CD14-positive monocyte (primary cell): ENCODE results near the gene PAK4. TPM values are rescaled to one million over a fixed set of nuclear protein-coding genes. Genes with fewer than 3 reads are reported as not detected.

Experiments used
- DNase-seq, 3 donors: peaks; one replicate each; pipeline ENCODE4 v3.0.0-alpha.2; 2011 to 2022
- H2AFZ ChIP-seq: 2 replicates; pipeline ENCODE4 v1.6.0; 2012; ENCODE audit warnings: mild to moderate bottlenecking, low read depth, low read length, inconsistent platforms; ENCODE audit not compliant: insufficient read depth, poor library complexity, severe bottlenecking
- H3K27ac ChIP-seq, 2 donors: 1 replicate in 1 of 2; 2 replicates in 1 of 2; pipeline ENCODE4 v1.5.1; 2012 to 2013; ENCODE audit warnings: low read length in 2 of 2, control low read depth in 1 of 2, inconsistent platforms in 1 of 2, low read depth in 1 of 2, mild to moderate bottlenecking in 1 of 2
- H3K27me3 ChIP-seq, 2 donors: one replicate each; pipeline versions ENCODE4 v1.6.0 to v1.6.1; 2011 to 2013; ENCODE audit warnings: low read length in 2 of 2; ENCODE audit not compliant: control insufficient read depth in 2 of 2, insufficient read depth in 2 of 2
- H3K36me3 ChIP-seq, 2 donors: replicated peaks in 1 of 2; 1 replicate in 1 of 2; 2 replicates in 1 of 2; pipeline versions ENCODE4 v1.5.1 to v1.6.1; 2012 to 2013; ENCODE audit warnings: low read length in 2 of 2, control low read depth in 1 of 2, inconsistent platforms in 1 of 2, mild to moderate bottlenecking in 1 of 2; ENCODE audit not compliant: insufficient read depth in 2 of 2, control insufficient read depth in 1 of 2
- H3K4me1 ChIP-seq, 2 donors: 1 replicate in 1 of 2; 2 replicates in 1 of 2; pipeline versions ENCODE4 v1.5.1 to v1.6.1; 2012 to 2013; ENCODE audit warnings: low read length in 2 of 2, control low read depth in 1 of 2, inconsistent platforms in 1 of 2, mild to moderate bottlenecking in 1 of 2, moderate library complexity in 1 of 2; ENCODE audit not compliant: insufficient read depth in 2 of 2, control insufficient read depth in 1 of 2
- H3K4me2 ChIP-seq: replicated peaks from 2 replicates; pipeline ENCODE3; 2012; ENCODE audit warnings: low read length, moderate library complexity, mild to moderate bottlenecking; ENCODE audit not compliant: poor library complexity, severe bottlenecking; ENCODE audit errors: extremely low read depth
- H3K4me3 ChIP-seq, 3 experiments: fragments of 200-600 bp in 1 of 3; sonication (generic) in 1 of 3; replicated peaks in 1 of 3; 1 replicate in 2 of 3; 2 replicates in 1 of 3; pipeline ENCODE4 v1.5.1; 2011 to 2013; ENCODE audit warnings: low read length in 3 of 3, mild to moderate bottlenecking in 3 of 3, control low read depth in 2 of 3, low read depth in 2 of 3, inconsistent platforms in 1 of 3, moderate library complexity in 1 of 3
- H3K79me2 ChIP-seq: 2 replicates; pipeline ENCODE4 v1.6.0; 2012; ENCODE audit warnings: mild to moderate bottlenecking, control low read depth, inconsistent platforms, low read length, moderate library complexity; ENCODE audit not compliant: insufficient read depth
- H3K9ac ChIP-seq: 2 replicates; pipeline ENCODE4 v1.6.0; 2017; ENCODE audit warnings: low read length, mild to moderate bottlenecking; ENCODE audit not compliant: insufficient read depth, poor library complexity, severe bottlenecking
- H3K9me3 ChIP-seq, 2 donors: replicated peaks in 1 of 2; 1 replicate in 1 of 2; 2 replicates in 1 of 2; pipeline versions ENCODE4 v1.5.1 to v1.6.1; 2012 to 2013; ENCODE audit warnings: low read length in 2 of 2, control low read depth in 1 of 2; ENCODE audit not compliant: control insufficient read depth in 1 of 2, insufficient read depth in 1 of 2
- H4K20me1 ChIP-seq: 2 replicates; pipeline ENCODE4 v1.6.0; 2012; ENCODE audit warnings: mild to moderate bottlenecking, low read length, control low read depth, moderate library complexity; ENCODE audit not compliant: insufficient read depth
- H3K27ac Mint-ChIP-seq, 7 donors: one replicate each; pipeline ENCODE4 v1.8.0; 2020; ENCODE audit warnings: mild to moderate bottlenecking in 7 of 7, mixed read lengths in 7 of 7, moderate library complexity in 6 of 7, inconsistent platforms in 2 of 7
- H3K27me3 Mint-ChIP-seq, 3 donors: one replicate each; pipeline ENCODE4 v1.8.0; 2021 to 2022; ENCODE audit warnings: low read depth in 3 of 3, mild to moderate bottlenecking in 3 of 3, mixed read lengths in 3 of 3, moderate library complexity in 3 of 3, inconsistent platforms in 1 of 3
- H3K36me3 Mint-ChIP-seq, 2 donors: one replicate each; pipeline ENCODE4 v1.8.0; 2020; ENCODE audit warnings: mixed read lengths in 2 of 2, inconsistent platforms in 1 of 2, mild to moderate bottlenecking in 1 of 2
- H3K4me1 Mint-ChIP-seq: one replicate; pipeline ENCODE4 v1.8.0; 2020; ENCODE audit warnings: mild to moderate bottlenecking, mixed read lengths
- H3K4me3 Mint-ChIP-seq, 2 donors: one replicate each; pipeline ENCODE4 v1.8.0; 2020; ENCODE audit warnings: mild to moderate bottlenecking in 2 of 2, mixed read lengths in 2 of 2, moderate library complexity in 1 of 2
- H3K9me3 Mint-ChIP-seq, 7 donors: one replicate each; pipeline ENCODE4 v1.8.0; 2020 to 2022; ENCODE audit warnings: mixed read lengths in 7 of 7, mild to moderate bottlenecking in 6 of 7, moderate library complexity in 6 of 7, inconsistent platforms in 2 of 7
- WGBS: methylation state at CpG from one replicate; pipeline ENCODE4 v1.1.5; 2013; ENCODE audit warnings: missing lambda C conversion rate; ENCODE audit not compliant: insufficient coverage; 5-methylcytosine and 5-hydroxymethylcytosine counted together
- intact Hi-C, 2 donors: fragments of 100-400 bp; cut with micrococcal nuclease; formaldehyde crosslinking; loops; one replicate each; pipeline versions ENCODE4 v1.15.0 to v1.15.1; 2023
- polyA plus RNA-seq, 3 donors: library from polyadenylated mRNA; depleted of rRNA in 1 of 3; unstranded in 2 of 3; stranded (reverse) in 1 of 3; fragments of 300-500 nt in 2 of 3; fragments of >200 nt in 1 of 3; fragmentation: Illumina TruSeq in 2 of 3; gene quantifications; 1 replicate in 2 of 3; 2 replicates in 1 of 3; pipeline ENCODE4 v1.2.3, GENCODE V29; 2012 to 2021
- TF ChIP-seq, protein P1 (sequence below): fragments of 200-600 bp; IDR thresholded peaks from one replicate; pipeline ENCODE4 v1.8.0; 2022; ENCODE audit warnings: antibody characterized with exemption, mild to moderate bottlenecking

The PAK4 gene
- polyA plus RNA-seq, 3 donors = 1.3 to 11.3 (median 1.5) TPM

GRCh38 chr19:39155741-39156140, 30.2 kb downstream of the PAK4 start:
- no peaks in the 10 kb centered on the region for H3K36me3 ChIP-seq
- no peak overlapping the region for H3K9ac ChIP-seq
- no peak overlapping the region for H3K4me3 Mint-ChIP-seq
- no peak overlapping the region for H3K27ac Mint-ChIP-seq
- H3K9me3 ChIP-seq = no peaks in the 10 kb centered on the region
- no peak overlapping the region for H3K27ac ChIP-seq
- H3K4me1 Mint-ChIP-seq = peaks cover 9% of the 10 kb centered on the region
- peaks cover 12% of the 10 kb centered on the region for H3K79me2 ChIP-seq
- intact Hi-C loops = no loop called here
- no peaks in the 10 kb centered on the region for H3K9me3 Mint-ChIP-seq
- DNase-seq = no peak
- no peaks in the 10 kb centered on the region for H3K27me3 ChIP-seq
- H3K4me3 ChIP-seq = no peak overlapping the region
- H3K4me1 ChIP-seq = peaks cover 0 to 10% of the 10 kb centered on the region in 2 donors
- H2AFZ ChIP-seq = no peak overlapping the region
- TF ChIP-seq, protein P1, sequence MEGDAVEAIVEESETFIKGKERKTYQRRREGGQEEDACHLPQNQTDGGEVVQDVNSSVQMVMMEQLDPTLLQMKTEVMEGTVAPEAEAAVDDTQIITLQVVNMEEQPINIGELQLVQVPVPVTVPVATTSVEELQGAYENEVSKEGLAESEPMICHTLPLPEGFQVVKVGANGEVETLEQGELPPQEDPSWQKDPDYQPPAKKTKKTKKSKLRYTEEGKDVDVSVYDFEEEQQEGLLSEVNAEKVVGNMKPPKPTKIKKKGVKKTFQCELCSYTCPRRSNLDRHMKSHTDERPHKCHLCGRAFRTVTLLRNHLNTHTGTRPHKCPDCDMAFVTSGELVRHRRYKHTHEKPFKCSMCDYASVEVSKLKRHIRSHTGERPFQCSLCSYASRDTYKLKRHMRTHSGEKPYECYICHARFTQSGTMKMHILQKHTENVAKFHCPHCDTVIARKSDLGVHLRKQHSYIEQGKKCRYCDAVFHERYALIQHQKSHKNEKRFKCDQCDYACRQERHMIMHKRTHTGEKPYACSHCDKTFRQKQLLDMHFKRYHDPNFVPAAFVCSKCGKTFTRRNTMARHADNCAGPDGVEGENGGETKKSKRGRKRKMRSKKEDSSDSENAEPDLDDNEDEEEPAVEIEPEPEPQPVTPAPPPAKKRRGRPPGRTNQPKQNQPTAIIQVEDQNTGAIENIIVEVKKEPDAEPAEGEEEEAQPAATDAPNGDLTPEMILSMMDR = no peak
- WGBS = 86% methylated on average over 7 of the region's 15 CpGs
- H3K27me3 Mint-ChIP-seq = no peaks in the 10 kb centered on the region
- H3K4me2 ChIP-seq = no peak overlapping the region
- peaks cover 0 to 3% of the 10 kb centered on the region in 2 donors for H3K36me3 Mint-ChIP-seq
- peaks cover 9% of the 10 kb centered on the region for H4K20me1 ChIP-seq

DNA sequence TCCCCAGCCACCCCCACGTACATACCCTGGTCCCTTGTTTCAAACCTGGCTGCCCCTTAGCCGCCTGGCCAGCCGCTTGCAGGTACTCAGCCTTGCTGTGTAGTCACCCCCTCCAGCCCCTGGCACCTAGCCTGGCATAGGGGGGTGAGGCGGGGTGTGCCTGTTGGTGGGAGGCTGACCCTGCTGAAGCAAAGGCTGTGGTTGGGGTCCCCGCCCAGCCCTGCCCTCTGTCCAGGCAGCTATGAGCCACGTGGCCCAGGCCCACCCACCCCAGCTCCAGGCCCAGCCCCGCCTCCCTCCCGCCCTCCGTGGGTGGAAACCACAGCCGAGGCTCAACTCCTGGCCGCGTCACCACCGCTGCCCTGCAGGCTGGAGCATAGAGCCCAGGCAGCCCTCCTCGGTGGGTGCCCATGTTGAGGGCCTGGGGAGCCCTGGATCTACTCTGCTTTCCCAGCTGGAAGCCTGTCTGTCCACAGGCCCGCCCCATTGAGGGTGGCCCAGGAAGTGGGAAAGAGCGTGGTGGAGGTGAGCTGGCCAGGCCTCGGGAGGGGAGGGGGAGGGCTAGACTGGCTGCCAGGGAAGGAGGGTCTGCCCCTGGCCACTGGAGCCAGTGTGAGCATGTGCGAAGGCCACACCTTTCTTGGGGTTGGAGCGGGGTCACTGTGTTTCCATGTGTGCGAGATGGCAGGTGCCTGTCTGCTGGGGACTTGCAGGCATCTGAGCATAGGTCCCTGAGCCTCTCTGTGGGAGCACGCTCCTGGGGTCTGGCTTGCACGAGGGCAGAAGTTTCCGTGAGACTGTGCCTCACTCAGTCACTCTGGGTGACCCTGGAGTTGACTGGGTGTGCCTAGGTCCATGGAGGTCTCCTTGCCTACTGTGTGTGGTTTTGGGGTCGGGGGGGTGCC, 31.0 kb downstream of the PAK4 start:
- H2AFZ ChIP-seq = no peak overlapping the region
- H3K4me3 ChIP-seq = no peak overlapping the region
- no peak overlapping the region for H3K9ac ChIP-seq
- no peak overlapping the region for H3K4me3 Mint-ChIP-seq
- H3K36me3 Mint-ChIP-seq = peaks cover 0 to 3% of the 10 kb centered on the region in 2 donors
- no peaks in the 10 kb centered on the region for H3K9me3 ChIP-seq
- TF ChIP-seq, protein P1 = no peak
- H3K9me3 Mint-ChIP-seq = no peaks in the 10 kb centered on the region
- no peak overlapping the region for H3K27ac Mint-ChIP-seq
- no peak overlapping the region for H3K27ac ChIP-seq
- H3K27me3 ChIP-seq = no peaks in the 10 kb centered on the region
- no peak for DNase-seq
- peaks cover 0 to 16% of the 10 kb centered on the region in 2 donors for H3K4me1 ChIP-seq
- H3K36me3 ChIP-seq = no peaks in the 10 kb centered on the region
- H3K27me3 Mint-ChIP-seq = no peaks in the 10 kb centered on the region
- H3K79me2 ChIP-seq = peaks cover 12% of the 10 kb centered on the region
- intact Hi-C loops = no loop called here
- peaks cover 14% of the 10 kb centered on the region for H3K4me1 Mint-ChIP-seq
- H3K4me2 ChIP-seq = no peak overlapping the region
- 69% methylated on average over 18 of the region's 24 CpGs for WGBS
- H4K20me1 ChIP-seq = peaks cover 4% of the 10 kb centered on the region
